GM06990 (cell line): ENCODE measurements around the gene ZSCAN5C.
"Not testable (repeated sequence)": the region's sequence is repeated elsewhere in the genome, so short reads cannot be mapped to it uniquely, and the experiment has no call there.

Experiments used
- DNase-seq: peaks from one replicate; pipeline ENCODE4 v3.0.0-alpha.2; 2011; ENCODE audit not compliant: insufficient read length; ENCODE audit errors: extremely low read depth
- H3K27me3 ChIP-seq: replicated peaks from 2 replicates; pipeline ENCODE4 v1.6.0; 2011; ENCODE audit warnings: low read length; ENCODE audit not compliant: control insufficient read depth, insufficient read depth
- H3K36me3 ChIP-seq: 2 replicates; pipeline ENCODE4 v1.5.1; 2011; ENCODE audit warnings: low read length; ENCODE audit not compliant: control insufficient read depth, insufficient read depth
- H3K4me3 ChIP-seq: replicated peaks from 2 replicates; pipeline ENCODE4 v1.5.1; 2011; ENCODE audit warnings: low read depth, mild to moderate bottlenecking, control low read depth, low read length
- TF ChIP-seq, protein P1 (sequence below): IDR thresholded peaks from 2 replicates; pipeline ENCODE4 v1.5.1; 2011; ENCODE audit warnings: low read length, control low read depth, mild to moderate bottlenecking, inconsistent platforms; ENCODE audit not compliant: insufficient read depth, poor library complexity, severe bottlenecking

ZSCAN5C gene

DNA sequence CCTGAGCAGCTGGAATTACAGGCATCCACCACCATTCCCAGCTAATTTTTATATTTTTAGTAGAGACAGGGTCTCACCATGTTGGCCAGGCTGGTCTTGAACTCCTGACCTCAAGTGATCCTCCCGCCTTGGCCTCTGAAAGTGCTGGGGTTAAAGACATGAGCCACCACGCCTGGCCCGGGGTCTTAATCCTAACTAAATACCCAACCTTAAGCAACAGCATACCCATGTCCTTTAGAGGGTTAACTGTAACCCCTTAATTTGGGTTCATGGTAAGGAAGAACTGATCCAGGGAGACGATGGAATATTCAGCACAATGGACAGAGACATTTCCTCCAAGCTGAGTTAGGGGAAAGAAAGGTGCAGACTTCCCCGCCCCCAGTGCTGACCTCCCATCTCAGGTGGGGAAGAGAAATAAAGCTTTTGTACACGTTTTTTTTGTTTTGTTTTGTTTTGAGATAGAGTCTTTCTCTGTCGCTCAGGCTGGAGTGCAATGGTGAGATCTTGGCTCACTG, 35.0 kb upstream of the ZSCAN5C start:
- TF ChIP-seq, protein P1, sequence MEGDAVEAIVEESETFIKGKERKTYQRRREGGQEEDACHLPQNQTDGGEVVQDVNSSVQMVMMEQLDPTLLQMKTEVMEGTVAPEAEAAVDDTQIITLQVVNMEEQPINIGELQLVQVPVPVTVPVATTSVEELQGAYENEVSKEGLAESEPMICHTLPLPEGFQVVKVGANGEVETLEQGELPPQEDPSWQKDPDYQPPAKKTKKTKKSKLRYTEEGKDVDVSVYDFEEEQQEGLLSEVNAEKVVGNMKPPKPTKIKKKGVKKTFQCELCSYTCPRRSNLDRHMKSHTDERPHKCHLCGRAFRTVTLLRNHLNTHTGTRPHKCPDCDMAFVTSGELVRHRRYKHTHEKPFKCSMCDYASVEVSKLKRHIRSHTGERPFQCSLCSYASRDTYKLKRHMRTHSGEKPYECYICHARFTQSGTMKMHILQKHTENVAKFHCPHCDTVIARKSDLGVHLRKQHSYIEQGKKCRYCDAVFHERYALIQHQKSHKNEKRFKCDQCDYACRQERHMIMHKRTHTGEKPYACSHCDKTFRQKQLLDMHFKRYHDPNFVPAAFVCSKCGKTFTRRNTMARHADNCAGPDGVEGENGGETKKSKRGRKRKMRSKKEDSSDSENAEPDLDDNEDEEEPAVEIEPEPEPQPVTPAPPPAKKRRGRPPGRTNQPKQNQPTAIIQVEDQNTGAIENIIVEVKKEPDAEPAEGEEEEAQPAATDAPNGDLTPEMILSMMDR, result no peak
- Histone ChIP-seq H3K27me3 (no peaks in the 10 kb centered on the region), H3K36me3 (no peaks in the 10 kb centered on the region), H3K4me3 (no peak overlapping the region)
- DNase-seq, result no peak

DNA sequence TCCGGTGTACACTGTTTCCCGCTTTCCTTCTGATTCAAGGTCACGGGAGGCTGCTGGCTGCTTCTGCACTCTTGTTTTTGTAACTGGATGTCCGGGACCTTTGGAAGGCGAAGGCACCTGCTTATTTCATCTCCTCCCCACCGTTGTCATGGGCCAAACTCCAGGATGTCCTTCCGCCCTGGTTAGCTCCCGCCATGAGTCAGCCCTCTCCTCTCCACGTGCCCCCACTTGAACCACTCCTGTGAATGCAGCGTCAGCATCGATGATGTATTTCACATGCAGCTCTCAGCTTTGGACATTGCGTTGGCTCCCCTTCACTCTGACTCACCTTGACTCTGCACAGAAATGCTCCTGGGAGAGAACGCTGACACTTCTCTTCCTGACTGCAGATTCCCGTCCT, 31.8 kb upstream of the ZSCAN5C start:
- no peak for DNase-seq

DNA sequence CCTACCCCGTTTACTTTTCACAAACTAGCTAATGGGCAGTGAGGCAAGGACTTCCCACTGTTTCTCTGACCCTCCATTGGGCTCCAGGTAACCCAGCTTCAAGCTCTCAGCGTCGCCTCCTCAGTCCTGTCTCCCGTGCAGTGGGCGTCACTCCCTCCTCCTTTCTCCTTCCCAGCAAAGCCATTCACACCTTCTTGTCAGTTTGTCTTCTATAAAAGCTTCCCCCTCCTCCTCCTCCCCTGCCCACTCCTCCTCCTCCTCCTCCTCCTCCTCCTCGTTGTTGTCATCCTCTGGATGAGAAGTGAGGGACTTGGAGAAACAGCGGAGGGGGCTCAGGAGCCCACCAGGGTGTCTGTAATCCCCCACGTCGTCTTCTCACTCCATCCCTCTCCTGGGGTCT, 28.0 kb upstream of the ZSCAN5C start:
- Histone ChIP-seq H3K4me3 (no peak overlapping the region), H3K36me3 (no peaks in the 10 kb centered on the region), H3K27me3 (no peaks in the 10 kb centered on the region)
- no peak for DNase-seq
- TF ChIP-seq, protein P1, result no peak

More for the DNA sequence above, 31.8 kb upstream of the ZSCAN5C start:
- TF ChIP-seq, protein P1, result no peak
- Histone ChIP-seq H3K27me3 (no peaks in the 10 kb centered on the region), H3K4me3 (no peak overlapping the region), H3K36me3 (no peaks in the 10 kb centered on the region)

DNA sequence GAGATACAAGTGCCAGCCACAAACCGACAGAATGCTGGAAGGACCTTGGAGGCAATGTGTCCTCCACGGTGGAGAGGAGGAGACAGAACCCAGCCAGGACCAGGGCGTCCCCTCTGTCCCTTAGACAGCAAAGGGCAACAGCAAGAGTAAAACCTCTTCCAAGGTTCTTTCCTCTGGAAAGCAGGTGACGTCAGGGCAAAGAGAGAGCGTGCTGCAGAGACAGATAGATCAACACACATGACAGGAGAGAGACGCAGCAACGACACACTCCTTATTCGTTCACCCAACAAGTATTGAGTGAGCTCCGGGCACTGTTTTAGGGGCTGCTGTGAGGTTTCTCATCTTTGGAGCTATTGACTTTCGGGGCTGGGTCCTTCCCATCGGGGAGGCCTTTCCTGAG, 27.5 kb upstream of the ZSCAN5C start:
- H3K27me3 ChIP-seq, result no peaks in the 10 kb centered on the region
- H3K36me3 ChIP-seq, result no peaks in the 10 kb centered on the region
- TF ChIP-seq, protein P1, result no peak
- no peak for DNase-seq
- no peak overlapping the region for H3K4me3 ChIP-seq

DNA sequence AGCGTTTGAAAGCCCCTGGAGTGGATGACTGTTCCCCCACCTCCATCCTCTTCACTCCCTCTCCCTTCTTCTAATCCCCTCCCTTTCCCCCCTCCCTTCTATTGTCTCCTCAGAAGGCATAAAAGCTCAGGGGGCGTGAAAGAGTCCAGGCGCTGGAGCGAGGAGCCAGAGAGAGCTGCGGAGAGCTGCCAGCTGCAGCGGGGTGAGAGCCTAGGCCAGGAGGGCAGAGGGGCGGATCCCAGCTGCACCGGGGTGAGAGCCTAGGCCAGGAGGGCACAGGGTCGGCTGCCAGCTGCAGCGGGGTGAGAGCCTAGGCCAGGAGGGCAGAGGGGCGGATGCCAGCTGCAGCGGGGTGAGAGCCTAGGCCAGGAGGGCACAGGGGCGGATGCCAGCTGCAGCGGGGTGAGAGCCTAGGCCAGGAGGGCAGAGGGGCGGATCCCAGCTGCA, 26.2 kb upstream of the ZSCAN5C start, which contains the start of gene GALP:
Gene GALP (plus strand): TSS at position 148 of the 447 bp plus-strand sequence. CDS start 1,101 bp downstream, outside the sequence.
- not testable (repeated sequence) for H3K27me3 ChIP-seq, DNase-seq, H3K36me3 ChIP-seq, H3K4me3 ChIP-seq

DNA sequence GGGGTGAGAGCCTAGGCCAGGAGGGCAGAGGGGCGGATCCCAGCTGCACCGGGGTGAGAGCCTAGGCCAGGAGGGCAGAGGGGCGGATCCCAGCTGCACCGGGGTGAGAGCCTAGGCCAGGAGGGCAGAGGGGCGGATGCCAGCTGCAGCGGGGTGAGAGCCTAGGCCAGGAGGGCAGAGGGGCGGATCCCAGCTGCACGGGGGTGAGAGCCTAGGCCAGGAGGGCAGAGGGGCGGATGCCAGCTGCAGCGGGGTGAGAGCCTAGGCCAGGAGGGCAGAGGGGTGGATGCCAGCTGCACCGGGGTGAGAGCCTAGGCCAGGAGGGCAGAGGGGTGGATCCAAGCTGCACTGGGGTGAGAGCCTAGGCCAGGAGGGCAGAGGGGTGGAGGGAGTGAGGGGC, 25.8 kb upstream of the ZSCAN5C start:
- H3K27me3 ChIP-seq, H3K36me3 ChIP-seq, H3K4me3 ChIP-seq, DNase-seq: not testable (repeated sequence)

DNA sequence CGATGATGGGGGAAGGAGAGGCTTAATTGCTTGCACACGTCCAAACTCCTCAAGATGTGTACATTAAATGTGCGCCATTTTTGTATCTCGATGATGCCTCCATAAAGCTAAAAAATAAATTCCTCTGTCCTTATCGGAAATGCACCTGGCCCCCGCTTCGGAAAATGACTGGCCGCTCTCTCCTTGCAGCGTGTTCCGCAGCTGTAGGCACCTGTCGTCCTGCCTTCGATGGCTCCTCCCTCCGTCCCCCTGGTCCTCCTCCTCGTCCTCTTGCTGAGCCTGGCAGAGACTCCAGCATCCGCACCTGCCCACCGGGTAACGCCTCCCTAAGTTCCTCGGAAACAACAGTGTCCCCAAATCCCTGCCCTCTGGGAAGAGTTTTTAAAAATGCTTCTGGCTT, 25.2 kb upstream of the ZSCAN5C start:
- no peak overlapping the region for H3K4me3 ChIP-seq
- no peaks in the 10 kb centered on the region for H3K36me3 ChIP-seq
- TF ChIP-seq, protein P1, result no peak
- DNase-seq, result no peak
- H3K27me3 ChIP-seq, result no peaks in the 10 kb centered on the region
